Tibial nerve (tissue), 4 donors: ENCODE data around the gene SCAF4.

ENCODE experiments used
- CTCF ChIP-seq, 5 experiments: fragments of 200-600 bp in 3 of 5; fragments of 450-650 bp in 2 of 5; sonication (generic) in 3 of 5; IDR thresholded peaks; one replicate each; pipeline ENCODE4 v1.5.1; 2016 to 2019; ENCODE audit warnings: antibody characterized with exemption in 5 of 5, mild to moderate bottlenecking in 3 of 5, moderate library complexity in 2 of 5
- EP300 ChIP-seq, 2 donors: sonication (generic); formaldehyde crosslinking; IDR thresholded peaks; one replicate each; pipeline ENCODE4 v1.6.1; 2017; ENCODE audit warnings: antibody characterized with exemption in 2 of 2, mild to moderate bottlenecking in 1 of 2
- POLR2A ChIP-seq, 2 donors: fragments of 450-650 bp; IDR thresholded peaks; one replicate each; pipeline ENCODE4 v1.6.1; 2017; ENCODE audit warnings: antibody characterized with exemption in 2 of 2, mild to moderate bottlenecking in 2 of 2, moderate library complexity in 2 of 2

- TF ChIP-seq POLR2A (IDR thresholded peaks at IDR 0.05) (no peak), CTCF (IDR thresholded peaks at IDR 0.05) (no peak), EP300 (IDR thresholded peaks at IDR 0.05) (no peak)
These were observed 956 bp upstream of the SCAF4 start for GRCh38 chr21:31732597-31733550.
